OCI-LY3 (cell line): ENCODE data around the gene THEMIS2.

Source experiments
- CTCF ChIP-seq: fragments of 200-600, 300-600 bp; sonication (generic); IDR thresholded peaks from 2 replicates; pipeline ENCODE4 v1.5.1; 2014; ENCODE audit warnings: antibody characterized with exemption, low read length, low read depth
- EZH2phosphoT487 ChIP-seq: fragments of 200-600 bp; shearing (Covaris generic); IDR thresholded peaks from 2 replicates; pipeline ENCODE4 v1.6.1; 2018; ENCODE audit warnings: antibody characterized with exemption, mixed run types, low read depth

GRCh38 chr1:27886353-27886679 lies 14.0 kb downstream of the THEMIS2 start:
- no peak for TF ChIP-seq CTCF
- TF ChIP-seq EZH2phosphoT487, result no peak
